SU-DHL-6 (cell line): ENCODE results near the gene TMEM178B.

Experiments used
- H2AFZ ChIP-seq: fragments of 200-600 bp; sonication (generic); 2 replicates; pipeline ENCODE4 v1.6.1; 2014; ENCODE audit warnings: low read depth, mild to moderate bottlenecking, moderate library complexity, mixed read lengths, antibody characterized with exemption, low read length; ENCODE audit not compliant: severe bottlenecking
- H3F3A ChIP-seq: fragments of 200-600 bp; shearing (Covaris generic); 2 replicates; pipeline ENCODE4 v1.6.0; 2016; ENCODE audit warnings: antibody characterized with exemption, mild to moderate bottlenecking; ENCODE audit not compliant: insufficient read depth
- H3K27ac ChIP-seq: fragments of 200-600 bp; sonication (generic); 2 replicates; pipeline ENCODE4 v1.5.1; 2016; ENCODE audit warnings: low read depth, mild to moderate bottlenecking, low read length, moderate library complexity, mixed read lengths
- H3K27me3 ChIP-seq: fragments of 200-600 bp; sonication (generic), shearing (Covaris generic); 2 replicates; pipeline ENCODE4 v1.6.0; 2014; ENCODE audit warnings: mild to moderate bottlenecking, low read length
- H3K36me3 ChIP-seq: fragments of 200-600 bp; sonication (generic); 2 replicates; pipeline ENCODE4 v1.6.1; 2014; ENCODE audit warnings: mild to moderate bottlenecking, low read length, mixed read lengths
- H3K4me2 ChIP-seq: fragments of 300-600, 200-600 bp; shearing (Covaris generic), sonication (generic); 2 replicates; pipeline ENCODE4 v1.6.0; 2014; ENCODE audit warnings: low read length, low read depth, mild to moderate bottlenecking; ENCODE audit not compliant: poor library complexity, severe bottlenecking
- H3K4me3 ChIP-seq: fragments of 200-600 bp; sonication (generic); 2 replicates; pipeline ENCODE4 v1.5.1; 2014; ENCODE audit warnings: antibody characterized with exemption, low read length, mild to moderate bottlenecking, mixed read lengths; ENCODE audit not compliant: insufficient read depth, poor library complexity, severe bottlenecking
- H3K79me2 ChIP-seq: fragments of 200-600 bp; sonication (generic); 2 replicates; pipeline ENCODE4 v1.6.1; 2014; ENCODE audit warnings: mild to moderate bottlenecking, low read length, moderate library complexity; ENCODE audit not compliant: insufficient read depth
- H3K9ac ChIP-seq: fragments of 200-600 bp; sonication (generic); 2 replicates; pipeline ENCODE4 v1.7.0; 2014; ENCODE audit warnings: mild to moderate bottlenecking, low read length
- H3K9me2 ChIP-seq: fragments of 200-600 bp; sonication (generic); replicated peaks from 2 replicates; pipeline ENCODE4 v1.6.1; 2014; ENCODE audit warnings: low read length; ENCODE audit not compliant: insufficient read depth
- H3K9me3 ChIP-seq: fragments of 200-600 bp; sonication (generic); 2 replicates; pipeline ENCODE4 v1.6.1; 2014; ENCODE audit warnings: low read length, mixed read lengths; ENCODE audit not compliant: insufficient read depth
- H4K20me1 ChIP-seq: fragments of 200-600 bp; sonication (generic); 2 replicates; pipeline ENCODE4 v1.6.1; 2014; ENCODE audit warnings: low read depth, mild to moderate bottlenecking, antibody characterized with exemption, low read length, moderate library complexity, mixed read lengths
- EZH2phosphoT487 ChIP-seq: fragments of 200-600 bp; sonication (generic), shearing (Covaris generic); conservative IDR thresholded peaks from 2 replicates; pipeline ENCODE4 v1.6.1; 2018; ENCODE audit warnings: mild to moderate bottlenecking, antibody characterized with exemption, low read length, moderate library complexity, mixed read lengths
- TF ChIP-seq, protein P1 (sequence below): fragments of 200-600 bp; sonication (generic); IDR thresholded peaks from one replicate; pipeline ENCODE4 v1.5.1; 2017; ENCODE audit warnings: antibody characterized with exemption, mild to moderate bottlenecking, low read length, moderate library complexity; ENCODE audit not compliant: insufficient read depth, poor library complexity, severe bottlenecking

TMEM178B gene

DNA sequence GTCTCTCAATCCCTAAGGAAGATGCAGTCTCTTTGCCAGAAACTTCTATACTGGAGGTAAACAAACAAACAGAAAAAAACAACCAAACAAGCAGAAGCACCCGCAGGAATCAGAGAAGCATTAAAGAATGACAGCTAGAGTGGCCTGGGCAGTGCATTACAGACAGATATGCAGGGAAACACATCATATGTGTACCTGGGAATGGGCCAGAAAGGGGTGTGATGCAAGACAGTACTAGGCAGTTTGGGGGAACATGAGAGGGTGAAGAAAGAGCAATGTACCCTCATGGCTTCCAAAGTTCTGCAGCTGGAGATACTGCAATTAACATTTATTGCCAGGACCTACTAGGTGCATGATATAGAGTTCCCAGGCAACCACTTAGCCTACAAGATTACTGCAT is 177.3 kb downstream of the TMEM178B start:
- Histone ChIP-seq H4K20me1 (no peaks in the 10 kb centered on the region), H3K4me2 (no peak overlapping the region), H3K9me3 (no peaks in the 10 kb centered on the region), H3K79me2 (no peaks in the 10 kb centered on the region), H3F3A (no peaks in the 10 kb centered on the region), H3K9ac (no peak overlapping the region), H3K4me3 (no peak overlapping the region), H3K27me3 (no peaks in the 10 kb centered on the region), H2AFZ (no peak overlapping the region), H3K36me3 (no peaks in the 10 kb centered on the region), H3K9me2 (no peaks in the 10 kb centered on the region), H3K27ac (no peak overlapping the region)
- TF ChIP-seq, protein P1, sequence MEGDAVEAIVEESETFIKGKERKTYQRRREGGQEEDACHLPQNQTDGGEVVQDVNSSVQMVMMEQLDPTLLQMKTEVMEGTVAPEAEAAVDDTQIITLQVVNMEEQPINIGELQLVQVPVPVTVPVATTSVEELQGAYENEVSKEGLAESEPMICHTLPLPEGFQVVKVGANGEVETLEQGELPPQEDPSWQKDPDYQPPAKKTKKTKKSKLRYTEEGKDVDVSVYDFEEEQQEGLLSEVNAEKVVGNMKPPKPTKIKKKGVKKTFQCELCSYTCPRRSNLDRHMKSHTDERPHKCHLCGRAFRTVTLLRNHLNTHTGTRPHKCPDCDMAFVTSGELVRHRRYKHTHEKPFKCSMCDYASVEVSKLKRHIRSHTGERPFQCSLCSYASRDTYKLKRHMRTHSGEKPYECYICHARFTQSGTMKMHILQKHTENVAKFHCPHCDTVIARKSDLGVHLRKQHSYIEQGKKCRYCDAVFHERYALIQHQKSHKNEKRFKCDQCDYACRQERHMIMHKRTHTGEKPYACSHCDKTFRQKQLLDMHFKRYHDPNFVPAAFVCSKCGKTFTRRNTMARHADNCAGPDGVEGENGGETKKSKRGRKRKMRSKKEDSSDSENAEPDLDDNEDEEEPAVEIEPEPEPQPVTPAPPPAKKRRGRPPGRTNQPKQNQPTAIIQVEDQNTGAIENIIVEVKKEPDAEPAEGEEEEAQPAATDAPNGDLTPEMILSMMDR: no peak
- no peak for TF ChIP-seq EZH2phosphoT487

DNA sequence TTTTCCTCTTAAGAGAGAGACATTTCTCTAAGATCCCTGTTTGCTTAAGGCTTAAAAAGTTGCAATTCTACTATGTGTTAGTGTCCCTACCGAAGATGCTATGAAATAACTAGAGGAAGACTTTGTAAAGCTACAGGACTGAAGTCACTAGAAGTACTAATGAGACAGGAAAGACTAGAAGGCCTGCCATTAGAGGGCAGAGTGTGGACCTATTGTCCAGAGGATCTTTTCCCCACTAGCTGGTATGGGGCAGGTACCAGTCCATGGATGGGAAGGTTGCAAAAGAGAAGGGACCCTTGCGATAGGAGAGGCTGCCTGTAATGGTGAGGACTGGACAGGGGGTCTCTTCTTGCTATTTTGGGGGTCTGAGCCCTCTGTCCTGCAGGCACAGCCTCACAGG is 178.1 kb downstream of the TMEM178B start:
- Histone ChIP-seq H3K9me2 (no peaks in the 10 kb centered on the region), H3K27ac (no peak overlapping the region), H3K9me3 (no peaks in the 10 kb centered on the region), H3K36me3 (no peaks in the 10 kb centered on the region), H2AFZ (no peak overlapping the region), H3K27me3 (no peaks in the 10 kb centered on the region), H3K9ac (no peak overlapping the region), H3F3A (no peaks in the 10 kb centered on the region), H3K79me2 (no peaks in the 10 kb centered on the region), H4K20me1 (no peaks in the 10 kb centered on the region), H3K4me2 (no peak overlapping the region), H3K4me3 (no peak overlapping the region)
- no peak for TF ChIP-seq EZH2phosphoT487
- TF ChIP-seq, protein P1: no peak

DNA sequence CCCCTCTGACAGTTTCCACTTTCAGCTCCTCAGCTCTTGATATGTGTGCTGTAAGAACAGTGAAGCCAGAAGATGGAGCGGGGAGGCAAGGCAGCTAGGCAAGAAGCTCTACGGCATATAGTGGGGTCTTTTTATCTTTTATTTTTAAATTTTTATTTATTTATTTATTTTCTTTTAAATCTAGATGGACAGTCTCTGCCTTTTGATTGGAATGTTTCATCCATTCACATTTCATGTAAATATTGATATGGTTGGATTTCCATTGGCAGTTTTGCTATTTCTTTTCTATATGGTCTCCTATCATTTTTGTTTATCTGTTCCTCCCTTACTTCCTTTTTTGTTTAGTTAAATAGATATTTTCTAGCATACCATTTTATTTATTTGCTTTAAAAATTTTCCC is 183.7 kb downstream of the TMEM178B start:
- Histone ChIP-seq H4K20me1 (no peaks in the 10 kb centered on the region), H3K27ac (no peak overlapping the region), H3K9me3 (no peaks in the 10 kb centered on the region), H3K79me2 (no peaks in the 10 kb centered on the region), H3F3A (no peaks in the 10 kb centered on the region), H3K9ac (no peak overlapping the region), H3K4me2 (no peak overlapping the region), H3K36me3 (no peaks in the 10 kb centered on the region), H3K27me3 (no peaks in the 10 kb centered on the region), H3K4me3 (no peak overlapping the region), H2AFZ (no peak overlapping the region), H3K9me2 (no peaks in the 10 kb centered on the region)
- TF ChIP-seq, protein P1: no peak
- no peak for TF ChIP-seq EZH2phosphoT487

DNA sequence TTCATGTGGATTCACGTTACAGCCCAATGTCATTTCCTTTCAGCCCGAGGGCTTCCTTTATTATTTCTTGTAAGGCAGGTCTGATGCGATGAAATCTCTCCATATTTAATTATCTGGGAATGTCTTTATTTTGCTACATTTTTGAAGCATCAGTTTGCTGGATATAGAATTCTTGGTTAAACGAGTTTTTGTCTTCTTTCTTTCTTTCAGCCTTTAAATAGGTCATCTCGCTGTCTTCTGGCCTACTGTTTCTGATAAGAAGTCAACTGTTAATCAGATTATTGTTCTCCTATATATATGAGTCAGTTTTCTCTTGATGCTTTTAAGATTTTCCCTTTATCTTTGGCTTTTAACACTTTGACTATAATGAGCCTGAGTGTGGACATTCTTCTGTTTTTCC is 184.7 kb downstream of the TMEM178B start:
- H3K36me3 ChIP-seq: no peaks in the 10 kb centered on the region
- H3K9me3 ChIP-seq: no peaks in the 10 kb centered on the region
- H3K4me3 ChIP-seq: no peak overlapping the region
- no peaks in the 10 kb centered on the region for H3F3A ChIP-seq
- H4K20me1 ChIP-seq: no peaks in the 10 kb centered on the region
- no peaks in the 10 kb centered on the region for H3K27me3 ChIP-seq
- H3K9me2 ChIP-seq: 0 out of 2 replicates have a peak, but pooled peaks cover 3% of the 10 kb centered on the region
- no peaks in the 10 kb centered on the region for H3K79me2 ChIP-seq
- no peak overlapping the region for H2AFZ ChIP-seq
- no peak overlapping the region for H3K27ac ChIP-seq
- no peak overlapping the region for H3K9ac ChIP-seq
- no peak overlapping the region for H3K4me2 ChIP-seq
- TF ChIP-seq EZH2phosphoT487: no peak
- TF ChIP-seq, protein P1: no peak
